Ascending aorta (tissue), 2 donors: ENCODE results near the gene C2CD2L. TPM values are rescaled to one million over a fixed set of nuclear protein-coding genes. Genes with fewer than 3 reads are reported as not detected.

Experiments
- DNase-seq, 2 donors: peaks; one replicate each; pipeline ENCODE4 v3.0.0-alpha.2; 2019; ENCODE audit warnings: low spot score in 2 of 2
- H3K27ac ChIP-seq, 2 donors: fragments of 200-600 bp; sonication (generic); one replicate each; pipeline ENCODE4 v1.5.1; 2016 to 2017; ENCODE audit warnings: mild to moderate bottlenecking in 1 of 2
- H3K27me3 ChIP-seq: fragments of 200-600 bp; sonication (generic); one replicate; pipeline ENCODE4 v1.5.1; 2017
- H3K36me3 ChIP-seq, 2 donors: fragments of 200-600 bp; sonication (generic); one replicate each; pipeline ENCODE4 v1.5.1; 2016
- H3K4me1 ChIP-seq, 2 donors: fragments of 200-600 bp; sonication (generic); one replicate each; pipeline ENCODE4 v1.5.1; 2016 to 2017; ENCODE audit warnings: mild to moderate bottlenecking in 1 of 2
- H3K4me3 ChIP-seq, 2 donors: fragments of 200-600 bp; sonication (generic); one replicate each; pipeline ENCODE4 v1.5.1; 2016 to 2017; ENCODE audit warnings: mild to moderate bottlenecking in 1 of 2
- H3K9me3 ChIP-seq, 2 donors: fragments of 200-600 bp; sonication (generic); one replicate each; pipeline ENCODE4 v1.5.1; 2016
- CTCF ChIP-seq, 3 experiments: fragments of 200-600 bp in 2 of 3; fragments of 450-650 bp in 1 of 3; sonication (generic) in 2 of 3; IDR thresholded peaks; one replicate each; pipeline ENCODE4 v1.5.1; 2016 to 2019; ENCODE audit warnings: antibody characterized with exemption in 3 of 3, mild to moderate bottlenecking in 1 of 3, moderate library complexity in 1 of 3
- intact Hi-C: fragments of 100-400 bp; cut with DNase I; formaldehyde crosslinking; loops from one replicate; pipeline ENCODE4 v1.15.1; 2023
- total RNA-seq: library from RNA; depleted of rRNA; stranded (reverse); fragments of >200 nt; gene quantifications from one replicate; pipeline ENCODE4 v1.1.0, GENCODE V29; 2016

The C2CD2L gene
- total RNA-seq, 1 donor from 2014 or later, result 16.7 TPM

GRCh38 chr11:119149018-119149785 is 42.1 kb downstream of the C2CD2L start, which contains the start of gene ABCG4:
ABCG4 (plus strand) TSS chr11:119149052; CDS start chr11:119149966, 914 bp downstream.
- intact Hi-C loops, result no loop called here
- Histone ChIP-seq H3K4me1 (peaks cover 0 to 10% of the 10 kb centered on the region in 2 donors), H3K27ac (no peak within 1 kb of the TSS), H3K9me3 (no peaks in the 10 kb centered on the region), H3K36me3 (no peaks in the 10 kb centered on the region), H3K4me3 (peak within 1 kb of the TSS; percentile 78), H3K27me3 (no peaks in the 10 kb centered on the region)
- DNase-seq, result no peak
- no peak for TF ChIP-seq CTCF (IDR thresholded peaks at IDR 0.05)

GRCh38 chr11:119149786-119150275 is 42.7 kb downstream of the C2CD2L start:
- intact Hi-C loops, result no loop called here
- Histone ChIP-seq H3K36me3 (no peaks in the 10 kb centered on the region), H3K4me3 (peak overlapping the region; percentile 78), H3K27me3 (no peaks in the 10 kb centered on the region), H3K27ac (no peak overlapping the region), H3K9me3 (no peaks in the 10 kb centered on the region), H3K4me1 (peaks cover 0 to 10% of the 10 kb centered on the region in 2 donors)
- no peak for TF ChIP-seq CTCF (IDR thresholded peaks at IDR 0.05)
- DNase-seq, result no peak

- peaks cover 0 to 10% of the 10 kb centered on the region in 2 donors for H3K4me1 ChIP-seq
- no peaks in the 10 kb centered on the region for H3K27me3 ChIP-seq
- no peaks in the 10 kb centered on the region for H3K9me3 ChIP-seq
- no peak for DNase-seq
- no peak overlapping the region for H3K4me3 ChIP-seq
- TF ChIP-seq CTCF (IDR thresholded peaks at IDR 0.05), result no peak
- intact Hi-C loops, result no loop called here
- no peak overlapping the region for H3K27ac ChIP-seq
- H3K36me3 ChIP-seq, result no peaks in the 10 kb centered on the region
Measured at GRCh38 chr11:119152043-119152442, 44.9 kb downstream of the C2CD2L start.

- no peak for DNase-seq
- intact Hi-C loops, result no loop called here
Measured at GRCh38 chr11:119152604-119153003, 45.5 kb downstream of the C2CD2L start.

GRCh38 chr11:119153049-119153818 is 46.1 kb downstream of the C2CD2L start:
- Histone ChIP-seq H3K9me3 (no peaks in the 10 kb centered on the region), H3K4me3 (no peak overlapping the region), H3K4me1 (peaks cover 0 to 10% of the 10 kb centered on the region in 2 donors), H3K27me3 (no peaks in the 10 kb centered on the region), H3K36me3 (no peaks in the 10 kb centered on the region), H3K27ac (no peak overlapping the region)
- intact Hi-C loops, result no loop called here
- no peak for TF ChIP-seq CTCF (IDR thresholded peaks at IDR 0.05)
- DNase-seq, result no peak

More at GRCh38 chr11:119152604-119153003, 45.5 kb downstream of the C2CD2L start:
- no peaks in the 10 kb centered on the region for H3K9me3 ChIP-seq
- no peaks in the 10 kb centered on the region for H3K36me3 ChIP-seq
- no peaks in the 10 kb centered on the region for H3K27me3 ChIP-seq
- no peak for TF ChIP-seq CTCF (IDR thresholded peaks at IDR 0.05)
- peaks cover 0 to 10% of the 10 kb centered on the region in 2 donors for H3K4me1 ChIP-seq
- H3K27ac ChIP-seq, result no peak overlapping the region
- H3K4me3 ChIP-seq, result no peak overlapping the region
